ENCODE measurements around the gene SKIC2.

- TF ChIP-seq, protein P1, sequence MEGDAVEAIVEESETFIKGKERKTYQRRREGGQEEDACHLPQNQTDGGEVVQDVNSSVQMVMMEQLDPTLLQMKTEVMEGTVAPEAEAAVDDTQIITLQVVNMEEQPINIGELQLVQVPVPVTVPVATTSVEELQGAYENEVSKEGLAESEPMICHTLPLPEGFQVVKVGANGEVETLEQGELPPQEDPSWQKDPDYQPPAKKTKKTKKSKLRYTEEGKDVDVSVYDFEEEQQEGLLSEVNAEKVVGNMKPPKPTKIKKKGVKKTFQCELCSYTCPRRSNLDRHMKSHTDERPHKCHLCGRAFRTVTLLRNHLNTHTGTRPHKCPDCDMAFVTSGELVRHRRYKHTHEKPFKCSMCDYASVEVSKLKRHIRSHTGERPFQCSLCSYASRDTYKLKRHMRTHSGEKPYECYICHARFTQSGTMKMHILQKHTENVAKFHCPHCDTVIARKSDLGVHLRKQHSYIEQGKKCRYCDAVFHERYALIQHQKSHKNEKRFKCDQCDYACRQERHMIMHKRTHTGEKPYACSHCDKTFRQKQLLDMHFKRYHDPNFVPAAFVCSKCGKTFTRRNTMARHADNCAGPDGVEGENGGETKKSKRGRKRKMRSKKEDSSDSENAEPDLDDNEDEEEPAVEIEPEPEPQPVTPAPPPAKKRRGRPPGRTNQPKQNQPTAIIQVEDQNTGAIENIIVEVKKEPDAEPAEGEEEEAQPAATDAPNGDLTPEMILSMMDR (IDR thresholded peaks at IDR 0.05; ENCODE audit: insufficient read depth, low read length), result no peak
- no peak for TF ChIP-seq POLR2AphosphoS5 (IDR thresholded peaks at IDR 0.05; ENCODE audit: low read depth)
These were observed 2.2 kb upstream of the SKIC2 start for GRCh38 chr6:31956796-31957195.

Data from HL-60 (cell line).